HCT116 (cell line): ENCODE data around the gene CDKN1C. TPM values are rescaled to one million over a fixed set of nuclear protein-coding genes. Genes with fewer than 3 reads are reported as not detected.

Source experiments
- ATAC-seq: fragments of 200-7000 bp; cut with Tn5 transposase; 2 replicates; pipeline ENCODE4 v1.9.1; 2020; ENCODE audit warnings: mild to moderate bottlenecking, moderate library complexity
- BruUV-seq: library from RNA; stranded (reverse); fragments of 400-500 nt; replicated peaks from 2 replicates; lab custom pipeline; 2021; lab: Mats Ljungman, UMichigan
- CTCF ChIA-PET: fragments of 300-600 bp; sonication (Branson Sonifier 250); formaldehyde crosslinking; loops from one replicate; lab custom pipeline; 2021; ENCODE audit warnings: antibody characterized with exemption; lab: Charles Lee
- POLR2A ChIA-PET: fragments of 300-600, 350-600 bp; sonication (Branson Sonifier 250); formaldehyde crosslinking; loops from one replicate; lab custom pipeline; 2021; ENCODE audit warnings: antibody characterized with exemption; lab: Charles Lee
- RAD21 ChIA-PET, 2 experiments: fragments of 300-600 bp; sonication (Branson Sonifier 250); formaldehyde crosslinking; loops; one replicate each; lab custom pipeline; 2023; ENCODE audit warnings: low total read pairs in 2 of 2; ENCODE audit not compliant: uncharacterized antibody in 2 of 2, unreplicated experiment in 2 of 2, low non-redundant PET in 1 of 2; lab: Charles Lee
- DNase-seq: peaks from one replicate; pipeline ENCODE4 v3.0.0-alpha.2; 2010; ENCODE audit warnings: low read depth, low spot score
- H2AFZ ChIP-seq: fragments of 200-600 bp; shearing (Covaris generic), sonication (generic); 2 replicates; pipeline ENCODE4 v1.6.1; 2017; ENCODE audit warnings: low read depth, mixed run types, mixed read lengths, antibody characterized with exemption, low read length; ENCODE audit not compliant: poor library complexity, severe bottlenecking
- H3K27ac ChIP-seq: 2 replicates; pipeline ENCODE4 v1.5.1; 2012; ENCODE audit warnings: low read depth, low read length
- H3K27me3 ChIP-seq: fragments of 200-600 bp; sonication (generic); 2 replicates; pipeline ENCODE4 v1.6.1; 2016; ENCODE audit warnings: mixed run types, low read length, mixed read lengths; ENCODE audit not compliant: insufficient read depth
- H3K36me3 ChIP-seq, 2 experiments: fragments of 200-500 bp in 1 of 2; fragments of 200-600 bp in 1 of 2; sonication (Bioruptor generic) in 1 of 2; sonication (generic) in 1 of 2; 2 replicates each; pipeline versions ENCODE4 v1.5.1 to v1.6.1; 2014 to 2016; ENCODE audit warnings: low read length in 2 of 2, inconsistent platforms in 1 of 2, mixed read lengths in 1 of 2, mixed run types in 1 of 2; ENCODE audit not compliant: insufficient read depth in 2 of 2, control insufficient read depth in 1 of 2
- H3K4me1 ChIP-seq, 2 experiments: fragments of 200-600 bp in 1 of 2; sonication (generic) in 1 of 2; 2 replicates each; pipeline versions ENCODE4 v1.5.1 to v1.6.1; 2012 to 2017; ENCODE audit warnings: low read length in 2 of 2, inconsistent platforms in 1 of 2, mild to moderate bottlenecking in 1 of 2, mixed read lengths in 1 of 2, mixed run types in 1 of 2, moderate library complexity in 1 of 2; ENCODE audit not compliant: insufficient read depth in 2 of 2, control insufficient read depth in 1 of 2
- H3K4me2 ChIP-seq: fragments of 200-600 bp; sonication (generic); 2 replicates; pipeline ENCODE4 v1.6.1; 2017; ENCODE audit warnings: mixed run types, low read length, mixed read lengths
- H3K4me3 ChIP-seq, 2 experiments: fragments of 200-600 bp in 1 of 2; sonication (generic) in 1 of 2; replicated peaks in 1 of 2; 2 replicates each; pipeline ENCODE4 v1.5.1; 2011 to 2016; ENCODE audit warnings: low read length in 2 of 2, control low read depth in 1 of 2, low read depth in 1 of 2, mild to moderate bottlenecking in 1 of 2, mixed read lengths in 1 of 2, mixed run types in 1 of 2
- H3K79me2 ChIP-seq: fragments of 200-600 bp; sonication (generic); 2 replicates; pipeline ENCODE4 v1.6.1; 2017; ENCODE audit warnings: mild to moderate bottlenecking, mixed run types, low read length, moderate library complexity, mixed read lengths; ENCODE audit not compliant: insufficient read depth
- H3K9ac ChIP-seq: fragments of 200-600 bp; sonication (generic); 2 replicates; pipeline ENCODE4 v1.6.1; 2016; ENCODE audit warnings: low read length, mixed read lengths
- H3K9me2 ChIP-seq: fragments of 200-600 bp; sonication (generic), shearing (Covaris generic); 2 replicates; pipeline ENCODE4 v1.6.1; 2017; ENCODE audit warnings: mixed run types, mild to moderate bottlenecking, moderate library complexity; ENCODE audit not compliant: insufficient read depth
- H3K9me3 ChIP-seq, 2 experiments: fragments of 200-500 bp in 1 of 2; fragments of 200-600 bp in 1 of 2; sonication (Bioruptor generic) in 1 of 2; sonication (generic) in 1 of 2; 2 replicates each; pipeline ENCODE4 v1.6.1; 2014 to 2017; ENCODE audit warnings: low read length in 2 of 2, mixed read lengths in 2 of 2, inconsistent platforms in 1 of 2, low read depth in 1 of 2, mild to moderate bottlenecking in 1 of 2, mixed run types in 1 of 2, moderate library complexity in 1 of 2; ENCODE audit not compliant: control insufficient read depth in 1 of 2, insufficient read depth in 1 of 2
- H4K20me1 ChIP-seq: fragments of 200-600 bp; sonication (generic), shearing (Covaris generic); 2 replicates; pipeline ENCODE4 v1.6.1; 2017; ENCODE audit warnings: mixed run types, mild to moderate bottlenecking, moderate library complexity; ENCODE audit not compliant: insufficient read depth
- CBX3 ChIP-seq: IDR thresholded peaks from 2 replicates; pipeline ENCODE4 v1.6.1; 2012; ENCODE audit warnings: low read depth
- EGR1 ChIP-seq: IDR thresholded peaks from 2 replicates; pipeline ENCODE4 v1.6.1; 2012; ENCODE audit warnings: low read depth
- ELF1 ChIP-seq: IDR thresholded peaks from 2 replicates; pipeline ENCODE4 v1.6.1; 2012; ENCODE audit warnings: low read depth, borderline replicate concordance
- EZH2 ChIP-seq: fragments of 200-600 bp; sonication (generic); IDR thresholded peaks from 2 replicates; pipeline ENCODE4 v1.6.1; 2017; ENCODE audit warnings: antibody characterized with exemption, mixed run types
- EZH2phosphoT487 ChIP-seq: fragments of 200-600 bp; IDR thresholded peaks from 2 replicates; pipeline ENCODE4 v1.6.1; 2018; ENCODE audit warnings: antibody characterized with exemption, borderline replicate concordance
- FOSL1 ChIP-seq: IDR thresholded peaks from 2 replicates; pipeline ENCODE4 v1.6.1; 2012; ENCODE audit warnings: low read depth
- POLR2A ChIP-seq: IDR thresholded peaks from 2 replicates; pipeline ENCODE4 v1.7.0; 2011; ENCODE audit warnings: borderline replicate concordance; ENCODE audit not compliant: insufficient read depth, insufficient read length; ENCODE audit errors: extremely low read depth
- POLR2AphosphoS5 ChIP-seq: IDR thresholded peaks from 2 replicates; pipeline ENCODE4 v1.6.1; 2011; ENCODE audit warnings: mild to moderate bottlenecking, low read depth, low read length, moderate library complexity
- SIN3A ChIP-seq: IDR thresholded peaks from 2 replicates; pipeline ENCODE4 v1.6.1; 2012; ENCODE audit warnings: low read depth
- SP1 ChIP-seq: IDR thresholded peaks from 2 replicates; pipeline ENCODE4 v1.6.1; 2012; ENCODE audit warnings: low read depth
- YY1 ChIP-seq: IDR thresholded peaks from 2 replicates; pipeline ENCODE4 v1.6.1; 2011; ENCODE audit warnings: low read length, low read depth, moderate library complexity, mild to moderate bottlenecking; ENCODE audit not compliant: insufficient replicate concordance; ENCODE audit errors: extremely low read depth
- ZNF274 ChIP-seq: fragments of 200-500 bp; sonication (Bioruptor generic); IDR thresholded peaks from 2 replicates; pipeline ENCODE4 v1.6.1; 2014; ENCODE audit warnings: mild to moderate bottlenecking, low read depth, low read length, inconsistent platforms
- intact Hi-C: fragments of 100-400 bp; cut with micrococcal nuclease; formaldehyde crosslinking; loops from 2 replicates; pipeline ENCODE4 v1.10.0; 2022
- total RNA-seq: library from RNA; stranded (reverse); gene quantifications from one replicate; pipeline ENCODE4 v1.2.1, GENCODE V29; 2021; ENCODE audit not compliant: unreplicated experiment
- TF ChIP-seq, protein P1 (sequence below): IDR thresholded peaks from 2 replicates; pipeline ENCODE4 v1.6.1; 2011; ENCODE audit warnings: mild to moderate bottlenecking, low read length, moderate library complexity; ENCODE audit not compliant: insufficient replicate concordance; ENCODE audit errors: extremely low read depth
- TF ChIP-seq, protein P2 (sequence below): IDR thresholded peaks from 2 replicates; pipeline ENCODE4 v1.6.1; 2012

Gene CDKN1C
- total RNA-seq, 1 experiment from 2014 or later = 24.0 TPM

- H3K4me3 ChIP-seq = no peak overlapping the region
- CTCF ChIA-PET = no interaction called here
- no peaks in the 10 kb centered on the region for H3K9me3 ChIP-seq
- RAD21 ChIA-PET = no interaction called here
- DNase-seq (no peak), ATAC-seq (no peak)
- no peaks in the 10 kb centered on the region for H3K9me2 ChIP-seq
- no TSS peak for BruUV-seq
- no peak overlapping the region for H3K27ac ChIP-seq
- H2AFZ ChIP-seq = no peak overlapping the region
- H3K9ac ChIP-seq = no peak overlapping the region
- H3K27me3 ChIP-seq = no peaks in the 10 kb centered on the region
- intact Hi-C loops = no loop called here
- POLR2A ChIA-PET = no interaction called here
- no peaks in the 10 kb centered on the region for H3K79me2 ChIP-seq
- H3K36me3 ChIP-seq = no peaks in the 10 kb centered on the region
- no peak for TF ChIP-seq ELF1
- H4K20me1 ChIP-seq = no peaks in the 10 kb centered on the region
- H3K4me1 ChIP-seq = peaks cover 0 to 19% of the 10 kb centered on the region in 2 experiments; a peak in 3 of 4 replicates
- H3K4me2 ChIP-seq = no peak overlapping the region
Observed at GRCh38 chr11:2842876-2843275, 42.7 kb downstream of the CDKN1C start.

DNA sequence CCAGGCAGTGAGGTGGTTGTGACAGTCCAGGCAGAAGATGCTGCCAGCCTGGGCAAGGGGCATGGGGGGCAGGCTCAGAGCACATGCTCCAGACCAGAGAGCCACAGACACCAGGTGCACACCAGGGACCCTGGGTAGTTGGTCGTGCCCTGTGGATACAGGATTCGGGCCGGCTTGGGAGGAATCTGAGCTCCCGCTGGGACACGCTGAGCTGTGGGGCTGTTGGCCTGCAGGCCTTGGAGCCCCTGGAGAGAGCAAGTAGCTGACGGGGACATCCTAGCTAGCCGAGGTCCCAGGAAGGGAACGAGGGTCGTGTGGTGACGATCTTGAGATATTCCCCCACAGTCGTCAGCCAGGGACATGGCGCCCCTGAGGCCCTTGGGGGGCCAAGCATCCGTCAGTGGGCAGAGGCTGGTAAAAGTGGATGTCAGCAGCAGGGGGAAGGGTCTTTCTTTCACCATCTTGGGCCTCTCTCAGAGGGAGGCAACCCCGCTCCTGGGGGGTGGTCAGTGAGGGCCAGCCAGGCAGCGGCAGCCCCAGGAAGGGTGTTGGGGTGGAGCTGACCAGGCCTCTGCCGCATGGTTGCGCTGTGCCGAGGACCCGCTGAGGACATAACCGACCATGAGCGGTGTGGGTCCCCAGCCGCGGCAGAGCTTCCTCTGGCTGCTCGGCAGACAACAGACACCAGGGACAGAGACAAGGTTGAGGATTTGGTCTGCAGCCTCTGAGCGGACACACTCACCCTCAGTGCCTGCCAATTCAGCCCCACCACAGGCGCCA lies 44.0 kb downstream of the CDKN1C start:
- intact Hi-C loops = no loop called here
- H2AFZ ChIP-seq = no peak overlapping the region
- H3K4me1 ChIP-seq = peaks cover 8 to 29% of the 10 kb centered on the region in 2 experiments; a peak in 3 of 4 replicates
- H3K9me3 ChIP-seq = no peaks in the 10 kb centered on the region
- no peak overlapping the region for H3K9ac ChIP-seq
- CTCF ChIA-PET = no interaction called here
- H3K4me3 ChIP-seq = no peak overlapping the region
- H3K27me3 ChIP-seq = no peaks in the 10 kb centered on the region
- H3K4me2 ChIP-seq = no peak overlapping the region
- H3K36me3 ChIP-seq = no peaks in the 10 kb centered on the region
- ATAC-seq = no peak
- POLR2A ChIA-PET = no interaction called here
- no peak for TF ChIP-seq ZNF274
- no peak for TF ChIP-seq EZH2
- TF ChIP-seq ELF1 = no peak
- no peak for TF ChIP-seq CBX3
- TF ChIP-seq FOSL1 = no peak
- no peak for TF ChIP-seq SP1
- no peak for TF ChIP-seq POLR2A
- TF ChIP-seq, protein P1, sequence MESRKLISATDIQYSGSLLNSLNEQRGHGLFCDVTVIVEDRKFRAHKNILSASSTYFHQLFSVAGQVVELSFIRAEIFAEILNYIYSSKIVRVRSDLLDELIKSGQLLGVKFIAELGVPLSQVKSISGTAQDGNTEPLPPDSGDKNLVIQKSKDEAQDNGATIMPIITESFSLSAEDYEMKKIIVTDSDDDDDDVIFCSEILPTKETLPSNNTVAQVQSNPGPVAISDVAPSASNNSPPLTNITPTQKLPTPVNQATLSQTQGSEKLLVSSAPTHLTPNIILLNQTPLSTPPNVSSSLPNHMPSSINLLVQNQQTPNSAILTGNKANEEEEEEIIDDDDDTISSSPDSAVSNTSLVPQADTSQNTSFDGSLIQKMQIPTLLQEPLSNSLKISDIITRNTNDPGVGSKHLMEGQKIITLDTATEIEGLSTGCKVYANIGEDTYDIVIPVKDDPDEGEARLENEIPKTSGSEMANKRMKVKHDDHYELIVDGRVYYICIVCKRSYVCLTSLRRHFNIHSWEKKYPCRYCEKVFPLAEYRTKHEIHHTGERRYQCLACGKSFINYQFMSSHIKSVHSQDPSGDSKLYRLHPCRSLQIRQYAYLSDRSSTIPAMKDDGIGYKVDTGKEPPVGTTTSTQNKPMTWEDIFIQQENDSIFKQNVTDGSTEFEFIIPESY = no peak
- TF ChIP-seq, protein P2, sequence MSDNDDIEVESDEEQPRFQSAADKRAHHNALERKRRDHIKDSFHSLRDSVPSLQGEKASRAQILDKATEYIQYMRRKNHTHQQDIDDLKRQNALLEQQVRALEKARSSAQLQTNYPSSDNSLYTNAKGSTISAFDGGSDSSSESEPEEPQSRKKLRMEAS = no peak
- TF ChIP-seq SIN3A = no peak
- no peak for TF ChIP-seq EZH2phosphoT487
- no peak for TF ChIP-seq YY1
- TF ChIP-seq EGR1 = no peak
- TF ChIP-seq POLR2AphosphoS5 = no peak
- TF ChIP-seq, all 23 proteins: peak for 0
- Histone ChIP-seq H3K27ac (no peak overlapping the region), H4K20me1 (no peaks in the 10 kb centered on the region), H3K9me2 (no peaks in the 10 kb centered on the region), H3K79me2 (no peaks in the 10 kb centered on the region)
- no peak for DNase-seq
- no TSS peak for BruUV-seq
- RAD21 ChIA-PET = no interaction called here
